Retinal pigment epithelial cell (primary cell): ENCODE measurements around the gene CCDC192.

Experiments used
- DNase-seq: peaks from one replicate; pipeline ENCODE4 v3.0.0-alpha.2; 2010; ENCODE audit warnings: low read depth
- H3K4me3 ChIP-seq: 2 replicates; pipeline ENCODE4 v1.5.1; 2011; ENCODE audit warnings: mild to moderate bottlenecking, low read length, control low read depth, moderate library complexity
- TF ChIP-seq, protein P1 (sequence below): conservative IDR thresholded peaks from 2 replicates; pipeline ENCODE4 v1.5.1; 2011; ENCODE audit warnings: low read depth, low read length, control low read depth, inconsistent platforms

The CCDC192 gene

DNA sequence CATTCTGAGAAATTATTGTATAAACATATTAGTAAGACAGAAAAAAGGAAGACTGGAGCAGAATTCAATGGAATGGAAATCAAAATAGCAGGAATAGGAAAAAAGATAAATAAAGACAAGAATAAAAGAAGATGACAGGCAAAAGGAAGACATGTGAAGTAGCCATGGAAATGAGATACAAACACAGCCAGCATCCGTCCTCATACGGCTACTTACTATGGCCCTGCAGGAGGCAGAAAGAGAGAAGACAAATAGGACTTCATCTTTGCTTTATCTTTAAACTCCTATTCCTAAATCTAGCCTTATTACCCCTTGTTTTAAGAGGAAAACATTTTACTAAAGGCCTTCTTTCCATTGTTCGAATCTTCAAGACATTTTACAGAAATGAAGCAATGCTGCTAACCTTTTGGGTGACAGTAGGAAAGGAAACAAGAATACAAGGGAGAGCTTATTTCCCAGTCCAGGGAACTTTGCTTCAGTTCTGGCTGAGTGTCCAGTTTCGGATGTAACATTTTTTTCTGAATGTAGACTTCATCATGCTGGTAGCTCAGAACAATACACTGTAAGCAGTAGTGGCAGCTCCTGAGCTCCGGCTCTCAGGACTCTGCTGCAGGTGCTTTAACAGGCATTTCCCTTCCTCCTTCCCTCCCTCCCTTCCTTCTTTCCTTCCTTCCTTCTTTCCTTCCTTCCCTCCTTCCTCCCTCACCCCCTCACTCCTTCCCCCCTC is 274.0 kb downstream of the CCDC192 start:
- DNase-seq, result no peak
- TF ChIP-seq, protein P1, sequence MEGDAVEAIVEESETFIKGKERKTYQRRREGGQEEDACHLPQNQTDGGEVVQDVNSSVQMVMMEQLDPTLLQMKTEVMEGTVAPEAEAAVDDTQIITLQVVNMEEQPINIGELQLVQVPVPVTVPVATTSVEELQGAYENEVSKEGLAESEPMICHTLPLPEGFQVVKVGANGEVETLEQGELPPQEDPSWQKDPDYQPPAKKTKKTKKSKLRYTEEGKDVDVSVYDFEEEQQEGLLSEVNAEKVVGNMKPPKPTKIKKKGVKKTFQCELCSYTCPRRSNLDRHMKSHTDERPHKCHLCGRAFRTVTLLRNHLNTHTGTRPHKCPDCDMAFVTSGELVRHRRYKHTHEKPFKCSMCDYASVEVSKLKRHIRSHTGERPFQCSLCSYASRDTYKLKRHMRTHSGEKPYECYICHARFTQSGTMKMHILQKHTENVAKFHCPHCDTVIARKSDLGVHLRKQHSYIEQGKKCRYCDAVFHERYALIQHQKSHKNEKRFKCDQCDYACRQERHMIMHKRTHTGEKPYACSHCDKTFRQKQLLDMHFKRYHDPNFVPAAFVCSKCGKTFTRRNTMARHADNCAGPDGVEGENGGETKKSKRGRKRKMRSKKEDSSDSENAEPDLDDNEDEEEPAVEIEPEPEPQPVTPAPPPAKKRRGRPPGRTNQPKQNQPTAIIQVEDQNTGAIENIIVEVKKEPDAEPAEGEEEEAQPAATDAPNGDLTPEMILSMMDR, result no peak
- no peak overlapping the region for H3K4me3 ChIP-seq

DNA sequence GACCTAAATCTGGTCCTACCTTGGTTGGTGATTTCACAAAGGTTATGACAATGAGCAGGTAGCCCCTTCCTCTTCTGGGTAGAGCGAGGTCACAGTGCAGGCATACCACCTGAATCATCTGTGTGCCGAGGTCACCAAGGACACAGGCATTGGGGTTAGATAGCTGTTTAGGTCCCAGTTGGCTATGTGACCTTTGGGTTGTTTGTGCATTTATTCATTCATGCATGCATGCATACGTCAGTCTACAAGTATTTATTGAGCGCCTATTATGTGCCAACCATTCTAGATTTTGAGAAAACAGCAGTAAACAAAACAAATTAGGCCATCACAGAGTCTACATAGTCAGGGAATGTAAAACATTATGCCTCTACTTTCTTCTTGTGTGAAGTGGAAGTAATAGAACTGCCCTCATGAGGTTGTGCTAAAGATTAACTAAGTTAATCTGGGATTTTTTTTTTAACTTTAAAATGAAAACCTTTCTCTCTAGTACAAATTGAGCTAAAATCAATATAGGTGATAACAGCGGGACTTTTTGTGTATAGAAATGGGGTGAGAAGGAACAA is 275.6 kb downstream of the CCDC192 start:
- DNase-seq, result no peak
- TF ChIP-seq, protein P1, result no peak
- no peak overlapping the region for H3K4me3 ChIP-seq

- no peak for DNase-seq
- TF ChIP-seq, protein P1, result no peak
- H3K4me3 ChIP-seq, result no peak overlapping the region
Observed at GRCh38 chr5:127979475-127979874, 276.3 kb downstream of the CCDC192 start.

GRCh38 chr5:127980843-127981242 is 277.7 kb downstream of the CCDC192 start:
- TF ChIP-seq, protein P1, result no peak
- no peak for DNase-seq
- H3K4me3 ChIP-seq, result no peak overlapping the region

GRCh38 chr5:127981498-127981897 is 278.3 kb downstream of the CCDC192 start:
- no peak overlapping the region for H3K4me3 ChIP-seq
- TF ChIP-seq, protein P1, result no peak
- no peak for DNase-seq

DNA sequence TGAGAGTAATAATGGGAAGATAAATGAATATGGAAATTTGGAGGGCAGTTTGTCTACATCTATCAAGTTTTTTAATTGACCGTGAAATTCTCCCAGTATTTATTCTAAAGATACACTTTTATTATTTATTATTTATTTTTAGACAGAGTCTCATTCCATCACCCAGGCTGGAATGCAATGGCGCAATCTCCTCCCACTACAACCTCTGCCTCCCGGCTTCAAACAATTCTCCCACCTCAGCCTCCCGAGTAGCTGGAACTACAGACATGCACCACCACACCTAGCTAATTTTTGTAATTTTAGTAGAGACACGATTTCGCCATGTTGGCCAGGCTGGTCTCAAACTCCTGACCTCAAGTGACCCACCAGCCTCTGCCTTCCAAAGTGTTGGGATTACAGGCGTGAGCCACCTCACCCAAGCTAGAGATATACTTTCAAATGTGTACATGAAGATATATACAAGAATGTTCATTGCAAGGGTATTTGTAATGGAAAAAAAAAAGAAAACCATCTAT is 282.7 kb downstream of the CCDC192 start:
- TF ChIP-seq, protein P1, result no peak
- no peak for DNase-seq
- no peak overlapping the region for H3K4me3 ChIP-seq
